HuH-7 (cell line): ENCODE data around the gene SRGAP2B.
"Not testable (repeated sequence)": the region's sequence is repeated elsewhere in the genome, so short reads cannot be mapped to it uniquely, and the experiment has no call there.

ENCODE experiments used
- DNase-seq: peaks from one replicate; pipeline ENCODE4 v3.0.0; 2011; ENCODE audit warnings: low spot score

The SRGAP2B gene

GRCh38 chr1:144900841-144901240 lies 194.3 kb downstream of the SRGAP2B start:
- DNase-seq, result not testable (repeated sequence)

- DNase-seq, result not testable (repeated sequence)
Observed at GRCh38 chr1:144894454-144895201, 200.5 kb downstream of the SRGAP2B start.

- DNase-seq, result not testable (repeated sequence)
Observed at GRCh38 chr1:144893710-144894438, 201.3 kb downstream of the SRGAP2B start.

- not testable (repeated sequence) for DNase-seq
Observed at GRCh38 chr1:144893062-144893461, 202.1 kb downstream of the SRGAP2B start.

- DNase-seq, result not testable (repeated sequence)
Observed at GRCh38 chr1:144889450-144890115, 205.5 kb downstream of the SRGAP2B start.

- not testable (repeated sequence) for DNase-seq
Observed at GRCh38 chr1:144883022-144883421, 212.1 kb downstream of the SRGAP2B start.

GRCh38 chr1:144882343-144882742 lies 212.8 kb downstream of the SRGAP2B start:
- DNase-seq, result not testable (repeated sequence)

- DNase-seq, result not testable (repeated sequence)
Observed at GRCh38 chr1:144858607-144859006, 236.5 kb downstream of the SRGAP2B start.
